Measurements from ENCODE around the gene RELCH. TPM values are rescaled to one million over a fixed set of nuclear protein-coding genes. Genes with fewer than 3 reads are reported as not detected.
A peak's percentile ranks its signal among the peaks of the same experiment; 100 is the strongest.

The RELCH gene
- total and polyA plus RNA-seq, 10 of the 15 experiments (the other 5 are each of a cell fraction or from before 2014, with no cell fraction given), result 3.1 to 23.6 (median 14.5) TPM

- TF ChIP-seq SP1 (IDR thresholded peaks at IDR 0.05; ENCODE audit: low read depth, low read length) (peak; percentile 94), E2F8 (IDR thresholded peaks at IDR 0.05; ENCODE audit: low read depth, partially characterized antibody) (no peak), ZNF207 (IDR thresholded peaks at IDR 0.05; ENCODE audit: borderline replicate concordance) (0 out of 2 replicates have a peak, but pooled peaks have one; percentile 50), IKZF1 (conservative IDR thresholded peaks at IDR 0.05) (peak; percentile 64), CBX5 (IDR thresholded peaks at IDR 0.05; ENCODE audit: low read depth) (no peak), KLF5 (IDR thresholded peaks at IDR 0.05; ENCODE audit: partially characterized antibody) (peak; percentile 24), DPF2 (IDR thresholded peaks at IDR 0.05) (0 out of 2 replicates have a peak, but pooled peaks have one; percentile 8), SKIL (IDR thresholded peaks at IDR 0.05; ENCODE audit: low read depth, poor library complexity, severe bottlenecking) (no peak), ZZZ3 (IDR thresholded peaks at IDR 0.05; ENCODE audit: control insufficient read depth, insufficient read length, low read depth) (no peak), GABPA (IDR thresholded peaks at IDR 0.05; ENCODE audit: low read depth) (no peak), POU2F2 (IDR thresholded peaks at IDR 0.05; ENCODE audit: borderline replicate concordance, low read depth, low read length) (peak; percentile 31; the same call in 1 of the 3 replicates), RCOR1 (conservative IDR thresholded peaks at IDR 0.05; ENCODE audit: low read depth, low read length) (no peak; the same call in 1 of the 2 replicates), STAT1 (conservative IDR thresholded peaks at IDR 0.05) (no peak), POLR2AphosphoS2 (IDR thresholded peaks at IDR 0.05; ENCODE audit: low read depth, low read length) (peak; percentile 74; the same call in 1 of the 2 replicates), ETV6 (conservative IDR thresholded peaks at IDR 0.05 in 1 of 2, IDR thresholded peaks at IDR 0.05 in 1 of 2; ENCODE audit: borderline replicate concordance in 1 of 2, low read depth in 1 of 2) (no peak)
- TF ChIP-seq, protein P1, sequence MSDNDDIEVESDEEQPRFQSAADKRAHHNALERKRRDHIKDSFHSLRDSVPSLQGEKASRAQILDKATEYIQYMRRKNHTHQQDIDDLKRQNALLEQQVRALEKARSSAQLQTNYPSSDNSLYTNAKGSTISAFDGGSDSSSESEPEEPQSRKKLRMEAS (IDR thresholded peaks at IDR 0.05; ENCODE audit: low read depth, low read length), result peak; percentile 28; the same call in 1 of the 2 replicates
- TF ChIP-seq, protein P2, sequence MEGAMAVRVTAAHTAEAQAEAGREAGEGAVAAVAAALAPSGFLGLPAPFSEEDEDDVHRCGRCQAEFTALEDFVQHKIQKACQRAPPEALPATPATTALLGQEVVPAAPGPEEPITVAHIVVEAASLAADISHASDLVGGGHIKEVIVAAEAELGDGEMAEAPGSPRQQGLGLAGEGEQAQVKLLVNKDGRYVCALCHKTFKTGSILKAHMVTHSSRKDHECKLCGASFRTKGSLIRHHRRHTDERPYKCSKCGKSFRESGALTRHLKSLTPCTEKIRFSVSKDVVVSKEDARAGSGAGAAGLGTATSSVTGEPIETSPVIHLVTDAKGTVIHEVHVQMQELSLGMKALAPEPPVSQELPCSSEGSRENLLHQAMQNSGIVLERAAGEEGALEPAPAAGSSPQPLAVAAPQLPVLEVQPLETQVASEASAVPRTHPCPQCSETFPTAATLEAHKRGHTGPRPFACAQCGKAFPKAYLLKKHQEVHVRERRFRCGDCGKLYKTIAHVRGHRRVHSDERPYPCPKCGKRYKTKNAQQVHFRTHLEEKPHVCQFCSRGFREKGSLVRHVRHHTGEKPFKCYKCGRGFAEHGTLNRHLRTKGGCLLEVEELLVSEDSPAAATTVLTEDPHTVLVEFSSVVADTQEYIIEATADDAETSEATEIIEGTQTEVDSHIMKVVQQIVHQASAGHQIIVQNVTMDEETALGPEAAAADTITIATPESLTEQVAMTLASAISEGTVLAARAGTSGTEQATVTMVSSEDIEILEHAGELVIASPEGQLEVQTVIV (IDR thresholded peaks at IDR 0.05; ENCODE audit: borderline replicate concordance, partially characterized antibody), result no peak
- TF ChIP-seq, protein P3, sequence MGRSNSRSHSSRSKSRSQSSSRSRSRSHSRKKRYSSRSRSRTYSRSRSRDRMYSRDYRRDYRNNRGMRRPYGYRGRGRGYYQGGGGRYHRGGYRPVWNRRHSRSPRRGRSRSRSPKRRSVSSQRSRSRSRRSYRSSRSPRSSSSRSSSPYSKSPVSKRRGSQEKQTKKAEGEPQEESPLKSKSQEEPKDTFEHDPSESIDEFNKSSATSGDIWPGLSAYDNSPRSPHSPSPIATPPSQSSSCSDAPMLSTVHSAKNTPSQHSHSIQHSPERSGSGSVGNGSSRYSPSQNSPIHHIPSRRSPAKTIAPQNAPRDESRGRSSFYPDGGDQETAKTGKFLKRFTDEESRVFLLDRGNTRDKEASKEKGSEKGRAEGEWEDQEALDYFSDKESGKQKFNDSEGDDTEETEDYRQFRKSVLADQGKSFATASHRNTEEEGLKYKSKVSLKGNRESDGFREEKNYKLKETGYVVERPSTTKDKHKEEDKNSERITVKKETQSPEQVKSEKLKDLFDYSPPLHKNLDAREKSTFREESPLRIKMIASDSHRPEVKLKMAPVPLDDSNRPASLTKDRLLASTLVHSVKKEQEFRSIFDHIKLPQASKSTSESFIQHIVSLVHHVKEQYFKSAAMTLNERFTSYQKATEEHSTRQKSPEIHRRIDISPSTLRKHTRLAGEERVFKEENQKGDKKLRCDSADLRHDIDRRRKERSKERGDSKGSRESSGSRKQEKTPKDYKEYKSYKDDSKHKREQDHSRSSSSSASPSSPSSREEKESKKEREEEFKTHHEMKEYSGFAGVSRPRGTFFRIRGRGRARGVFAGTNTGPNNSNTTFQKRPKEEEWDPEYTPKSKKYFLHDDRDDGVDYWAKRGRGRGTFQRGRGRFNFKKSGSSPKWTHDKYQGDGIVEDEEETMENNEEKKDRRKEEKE (IDR thresholded peaks at IDR 0.05), result no peak
These were observed at the start of gene RELCH, which contains the start of gene PIGN (continued) for GRCh38 chr18:62186774-62187542.
